Neuronal stem cell (in vitro differentiated cells): ENCODE results near the gene PDE6H.

Source experiments
- DNase-seq: peaks from one replicate; pipeline ENCODE4 v3.0.0-alpha.2; 2013; ENCODE audit warnings: low spot score
- H2AFZ ChIP-seq: one replicate; pipeline ENCODE4 v1.6.1; 2013; ENCODE audit warnings: mild to moderate bottlenecking, low read length, inconsistent platforms
- H2AK5ac ChIP-seq: 2 replicates; pipeline ENCODE4 v1.6.1; 2013; ENCODE audit warnings: low read depth, mild to moderate bottlenecking, inconsistent platforms, low read length, moderate library complexity, mixed read lengths
- H2BK120ac ChIP-seq: 2 replicates; pipeline ENCODE4 v1.6.1; 2013; ENCODE audit warnings: low read depth, mild to moderate bottlenecking, inconsistent platforms, low read length, moderate library complexity, mixed read lengths
- H2BK12ac ChIP-seq: one replicate; pipeline ENCODE4 v1.6.1; 2013; ENCODE audit warnings: low read length, inconsistent platforms
- H2BK15ac ChIP-seq: 2 replicates; pipeline ENCODE4 v1.6.1; 2013; ENCODE audit warnings: mild to moderate bottlenecking, low read length, inconsistent platforms, mixed read lengths
- H2BK5ac ChIP-seq: one replicate; pipeline ENCODE4 v1.6.1; 2013; ENCODE audit warnings: inconsistent platforms, mild to moderate bottlenecking, low read length, moderate library complexity
- H3K14ac ChIP-seq: one replicate; pipeline ENCODE4 v1.6.1; 2013; ENCODE audit warnings: low read length, inconsistent platforms
- H3K18ac ChIP-seq: 2 replicates; pipeline ENCODE4 v1.6.1; 2013; ENCODE audit warnings: low read length, inconsistent platforms
- H3K23ac ChIP-seq: 2 replicates; pipeline ENCODE4 v1.6.1; 2013; ENCODE audit warnings: low read depth, mild to moderate bottlenecking, mixed read lengths, low read length, inconsistent platforms; ENCODE audit not compliant: poor library complexity
- H3K27ac ChIP-seq: replicated peaks from 3 replicates; pipeline ENCODE4 v1.5.1; 2013; ENCODE audit warnings: low read length, inconsistent platforms
- H3K27me3 ChIP-seq, 3 experiments: 2 replicates each; pipeline ENCODE4 v1.6.1; 2013; ENCODE audit warnings: low read length in 3 of 3, mild to moderate bottlenecking in 2 of 3, inconsistent platforms in 1 of 3, low read depth in 1 of 3, mixed read lengths in 1 of 3, moderate library complexity in 1 of 3; ENCODE audit not compliant: control insufficient read depth in 3 of 3, insufficient read depth in 3 of 3
- H3K36me3 ChIP-seq, 2 donors: replicated peaks in 1 of 2; 2 replicates each; pipeline ENCODE4 v1.6.1; 2013; ENCODE audit warnings: low read length in 2 of 2; ENCODE audit not compliant: control insufficient read depth in 2 of 2, insufficient read depth in 2 of 2
- H3K4ac ChIP-seq: 2 replicates; pipeline ENCODE4 v1.6.1; 2013; ENCODE audit warnings: inconsistent platforms, mild to moderate bottlenecking, low read length, moderate library complexity
- H3K4me1 ChIP-seq, 2 donors: 1 replicate in 1 of 2; 2 replicates in 1 of 2; pipeline ENCODE4 v1.6.1; 2013; ENCODE audit warnings: low read length in 2 of 2, low read depth in 1 of 2; ENCODE audit not compliant: control insufficient read depth in 2 of 2, insufficient read depth in 1 of 2
- H3K4me2 ChIP-seq: one replicate; pipeline ENCODE4 v1.6.1; 2013; ENCODE audit warnings: mild to moderate bottlenecking, low read length, inconsistent platforms; ENCODE audit not compliant: insufficient read depth, poor library complexity, severe bottlenecking
- H3K4me3 ChIP-seq, 2 donors: 2 replicates each; pipeline ENCODE4 v1.5.1; 2013; ENCODE audit warnings: low read length in 2 of 2, mild to moderate bottlenecking in 2 of 2, inconsistent platforms in 1 of 2, moderate library complexity in 1 of 2
- H3K79me1 ChIP-seq: one replicate; pipeline ENCODE4 v1.6.1; 2013; ENCODE audit warnings: low read depth, mild to moderate bottlenecking, inconsistent platforms, low read length, moderate library complexity
- H3K9ac ChIP-seq: one replicate; pipeline ENCODE4 v1.6.1; 2013; ENCODE audit warnings: mild to moderate bottlenecking, low read depth, low read length, inconsistent platforms; ENCODE audit not compliant: poor library complexity
- H3K9me3 ChIP-seq, 2 donors: replicated peaks in 1 of 2; 2 replicates each; pipeline versions ENCODE3 to v1.6.1; 2013; ENCODE audit warnings: low read length in 2 of 2, mild to moderate bottlenecking in 2 of 2, inconsistent platforms in 1 of 2, low read depth in 1 of 2, mixed read lengths in 1 of 2, moderate library complexity in 1 of 2; ENCODE audit not compliant: control insufficient read depth in 2 of 2, insufficient read depth in 1 of 2
- H4K8ac ChIP-seq: one replicate; pipeline ENCODE4 v1.6.1; 2013; ENCODE audit warnings: low read depth, mild to moderate bottlenecking, inconsistent platforms, low read length, moderate library complexity
- H4K91ac ChIP-seq: one replicate; pipeline ENCODE4 v1.6.1; 2013; ENCODE audit warnings: low read length, low read depth, mild to moderate bottlenecking, inconsistent platforms; ENCODE audit not compliant: poor library complexity
- WGBS, 2 donors: extraction: QIAGEN DNeasy Blood & Tissue Kit; methylation state at CpG; one replicate each; pipeline ENCODE4 v1.1.7; 2013; ENCODE audit warnings: missing lambda C conversion rate in 2 of 2, mixed read lengths in 1 of 2; ENCODE audit not compliant: insufficient read length in 2 of 2, insufficient replicate concordance in 1 of 2; ENCODE audit errors: extremely low coverage in 2 of 2; 5-methylcytosine and 5-hydroxymethylcytosine counted together

Gene PDE6H

DNA sequence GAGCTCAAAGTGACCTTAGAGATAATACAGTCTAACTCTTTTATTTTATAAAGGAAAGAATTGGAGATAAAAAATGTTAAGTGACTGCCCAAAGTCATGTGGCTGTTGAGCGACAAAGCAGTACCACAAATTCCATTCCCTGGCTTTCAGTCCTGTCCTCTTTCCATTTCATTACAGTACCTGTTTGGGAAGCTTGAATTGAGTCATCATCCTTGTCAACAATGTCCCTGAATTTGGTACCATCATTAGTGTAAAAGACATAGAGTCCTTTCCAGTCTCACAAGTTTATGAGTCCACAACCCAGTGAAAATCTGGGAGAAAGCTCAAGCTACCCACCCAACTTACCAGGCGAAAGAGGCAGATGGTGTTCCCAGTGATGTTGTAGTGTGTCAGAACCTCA is 38.3 kb upstream of the PDE6H start:
- no peaks in the 10 kb centered on the region for H3K27me3 ChIP-seq
- no peak overlapping the region for H2AFZ ChIP-seq
- no peak overlapping the region for H3K23ac ChIP-seq
- no peak overlapping the region for H2BK12ac ChIP-seq
- H3K27ac ChIP-seq, result no peak overlapping the region
- no peaks in the 10 kb centered on the region for H3K9me3 ChIP-seq
- no peak overlapping the region for H3K14ac ChIP-seq
- no peak overlapping the region for H3K4ac ChIP-seq
- H3K4me3 ChIP-seq, result no peak overlapping the region
- no peak overlapping the region for H4K8ac ChIP-seq
- no peak overlapping the region for H2BK5ac ChIP-seq
- WGBS, 2 donors, result no CpG with 5 or more reads among the region's 2 CpGs
- H4K91ac ChIP-seq, result no peak overlapping the region
- no peaks in the 10 kb centered on the region for H3K4me1 ChIP-seq
- no peaks in the 10 kb centered on the region for H3K79me1 ChIP-seq
- H3K18ac ChIP-seq, result no peak overlapping the region
- no peaks in the 10 kb centered on the region for H3K36me3 ChIP-seq
- no peak overlapping the region for H2BK15ac ChIP-seq
- no peak for DNase-seq
- H2AK5ac ChIP-seq, result no peak overlapping the region
- no peak overlapping the region for H3K4me2 ChIP-seq
- no peak overlapping the region for H2BK120ac ChIP-seq
- no peak overlapping the region for H3K9ac ChIP-seq

DNA sequence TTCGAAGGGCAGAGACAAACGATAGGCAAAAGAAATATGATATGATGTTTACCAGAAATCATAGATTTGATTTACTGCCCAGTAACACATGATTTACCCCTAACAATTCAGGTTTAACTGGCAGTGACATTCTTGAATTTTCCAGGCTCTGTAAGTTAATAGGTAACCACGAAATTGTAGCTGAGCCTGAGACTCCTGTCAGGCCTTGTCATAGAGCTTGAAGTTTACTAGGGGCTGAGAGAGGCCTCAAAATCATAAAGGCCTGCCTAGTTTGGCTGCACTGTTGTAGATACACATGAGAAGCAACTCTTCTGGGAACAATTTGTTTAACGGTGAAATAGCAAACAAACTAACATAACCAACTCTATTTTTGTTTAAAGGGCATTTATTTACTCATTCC is 37.8 kb upstream of the PDE6H start:
- Histone ChIP-seq H4K91ac (no peak overlapping the region), H3K4ac (no peak overlapping the region), H3K4me2 (no peak overlapping the region), H3K18ac (no peak overlapping the region), H3K4me3 (no peak overlapping the region), H4K8ac (no peak overlapping the region), H2BK120ac (no peak overlapping the region), H3K27ac (no peak overlapping the region), H2BK15ac (no peak overlapping the region), H3K9ac (no peak overlapping the region), H2BK12ac (no peak overlapping the region), H3K27me3 (no peaks in the 10 kb centered on the region), H2AFZ (no peak overlapping the region), H3K36me3 (no peaks in the 10 kb centered on the region), H3K23ac (no peak overlapping the region), H3K4me1 (no peaks in the 10 kb centered on the region), H3K79me1 (no peaks in the 10 kb centered on the region), H2BK5ac (no peak overlapping the region), H3K9me3 (no peaks in the 10 kb centered on the region), H2AK5ac (no peak overlapping the region), H3K14ac (no peak overlapping the region)
- DNase-seq, result no peak
- no CpG with 5 or more reads among the region's 4 CpGs for WGBS, 2 donors

DNA sequence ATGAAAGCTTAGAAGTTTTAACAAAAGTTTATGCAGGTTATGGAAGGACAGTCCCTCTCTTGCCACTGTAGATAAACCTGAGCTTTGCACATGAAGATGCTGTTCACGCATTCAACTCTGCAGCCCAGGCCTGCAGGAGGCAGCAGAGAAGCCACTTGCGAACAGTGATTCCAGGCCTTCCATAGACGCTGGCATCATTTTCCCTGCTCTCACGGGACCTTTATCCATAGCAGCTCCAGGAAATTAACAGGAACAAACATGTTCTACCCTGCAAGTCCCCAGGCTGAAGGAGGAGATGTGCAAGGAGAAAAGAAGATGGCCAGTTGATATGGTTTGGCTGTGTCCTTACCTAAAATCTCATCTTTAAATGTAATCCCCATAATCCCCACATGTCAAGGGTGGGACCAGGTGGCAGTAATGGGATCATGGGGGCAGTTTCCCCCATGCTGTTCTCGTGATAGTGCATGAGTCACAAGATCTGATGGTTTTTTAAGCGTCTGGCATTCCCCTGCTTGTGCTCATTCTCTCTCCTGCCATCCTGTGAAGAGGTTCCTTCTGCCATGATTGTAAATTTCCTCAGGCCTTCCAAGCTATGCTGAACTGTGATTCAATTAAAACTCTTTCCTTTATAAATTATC is 36.5 kb upstream of the PDE6H start:
- Histone ChIP-seq H2BK12ac (no peak overlapping the region), H3K4me1 (no peaks in the 10 kb centered on the region), H2BK120ac (no peak overlapping the region), H3K4me2 (no peak overlapping the region), H3K9ac (no peak overlapping the region), H2BK5ac (no peak overlapping the region), H4K91ac (no peak overlapping the region), H3K23ac (no peak overlapping the region), H2AK5ac (no peak overlapping the region), H2AFZ (no peak overlapping the region), H3K14ac (no peak overlapping the region), H3K4me3 (no peak overlapping the region), H2BK15ac (no peak overlapping the region), H4K8ac (no peak overlapping the region), H3K27me3 (no peaks in the 10 kb centered on the region), H3K18ac (no peak overlapping the region), H3K27ac (no peak overlapping the region), H3K79me1 (no peaks in the 10 kb centered on the region), H3K9me3 (no peaks in the 10 kb centered on the region), H3K4ac (no peak overlapping the region), H3K36me3 (no peaks in the 10 kb centered on the region)
- no CpG with 5 or more reads among the region's 6 CpGs for WGBS, 2 donors
- no peak for DNase-seq

GRCh38 chr12:14937014-14937413 is 35.8 kb upstream of the PDE6H start:
- Histone ChIP-seq H4K91ac (no peak overlapping the region), H2BK120ac (no peak overlapping the region), H3K4me1 (no peaks in the 10 kb centered on the region), H3K9me3 (no peaks in the 10 kb centered on the region), H3K4me3 (no peak overlapping the region), H2AFZ (no peak overlapping the region), H3K18ac (no peak overlapping the region), H3K9ac (no peak overlapping the region), H3K36me3 (no peaks in the 10 kb centered on the region), H2AK5ac (no peak overlapping the region), H2BK15ac (no peak overlapping the region), H3K27me3 (no peaks in the 10 kb centered on the region), H3K79me1 (no peaks in the 10 kb centered on the region), H3K23ac (no peak overlapping the region), H3K27ac (no peak overlapping the region), H3K14ac (no peak overlapping the region), H2BK12ac (no peak overlapping the region), H3K4ac (no peak overlapping the region), H2BK5ac (no peak overlapping the region), H4K8ac (no peak overlapping the region), H3K4me2 (no peak overlapping the region)
- DNase-seq, result no peak
- WGBS, 2 donors, result no CpG with 5 or more reads among the region's 3 CpGs
